GM19395 (cell line): ENCODE results near the gene CARMIL1.
"Not testable (repeated sequence)": the region's sequence is repeated elsewhere in the genome, so short reads cannot be mapped to it uniquely, and the experiment has no call there.

Experiments used
- ATAC-seq: cut with Tn5 transposase; IDR thresholded peaks from one replicate; pipeline ENCODE4 v1.9.1; 2021; ENCODE audit warnings: mild to moderate bottlenecking, moderate library complexity; ENCODE audit not compliant: unreplicated experiment

CARMIL1 gene

GRCh38 chr6:25275436-25275835 is 3.7 kb upstream of the CARMIL1 start:
- ATAC-seq, result no peak

- no peak for ATAC-seq
These were observed 1.8 kb upstream of the CARMIL1 start for GRCh38 chr6:25277386-25277785.

GRCh38 chr6:25277857-25278256 is 1.3 kb upstream of the CARMIL1 start:
- ATAC-seq, result no peak

GRCh38 chr6:25278261-25278913 is 787 bp upstream of the CARMIL1 start:
- ATAC-seq, result peak; percentile 31

- ATAC-seq, result peak; percentile 12
These were observed 672 bp downstream of the CARMIL1 start for GRCh38 chr6:25279748-25280343.

GRCh38 chr6:25280344-25281074 is 1.3 kb downstream of the CARMIL1 start:
- ATAC-seq, result no peak

GRCh38 chr6:25286891-25287290 is 7.7 kb downstream of the CARMIL1 start:
- no peak for ATAC-seq

GRCh38 chr6:25287941-25288340 is 8.8 kb downstream of the CARMIL1 start:
- no peak for ATAC-seq

- ATAC-seq, result no peak
These were observed 9.3 kb downstream of the CARMIL1 start for GRCh38 chr6:25288518-25288917.

- no peak for ATAC-seq
These were observed 11.3 kb downstream of the CARMIL1 start for GRCh38 chr6:25290306-25291060.

- ATAC-seq, result no peak
These were observed 13.2 kb downstream of the CARMIL1 start for GRCh38 chr6:25292384-25292783.

- no peak for ATAC-seq
These were observed 16.5 kb downstream of the CARMIL1 start for GRCh38 chr6:25295651-25296050.

GRCh38 chr6:25296217-25296905 is 17.2 kb downstream of the CARMIL1 start:
- no peak for ATAC-seq

- ATAC-seq, result no peak
These were observed 17.9 kb downstream of the CARMIL1 start for GRCh38 chr6:25297039-25297441.

- ATAC-seq, result no peak
These were observed 18.8 kb downstream of the CARMIL1 start for GRCh38 chr6:25297823-25298522.

GRCh38 chr6:25298523-25298865 is 19.3 kb downstream of the CARMIL1 start:
- not testable (repeated sequence) for ATAC-seq

- ATAC-seq, result peak; percentile 73
These were observed 22.2 kb downstream of the CARMIL1 start for GRCh38 chr6:25301362-25301761.

- ATAC-seq, result no peak
These were observed 23.0 kb downstream of the CARMIL1 start for GRCh38 chr6:25302151-25302550.

GRCh38 chr6:25302677-25303128 is 23.5 kb downstream of the CARMIL1 start:
- ATAC-seq, result no peak

GRCh38 chr6:25303254-25303653 is 24.1 kb downstream of the CARMIL1 start:
- ATAC-seq, result no peak
